T47D (cell line): ENCODE data around the gene TRIB2.

Source experiments
- DNase-seq, 2 experiments: peaks; one replicate each; pipeline versions ENCODE4 v3.0.0 to v3.0.0-alpha.2; 2011 to 2012; ENCODE audit warnings: low read depth in 1 of 2, low spot score in 1 of 2
- JUND ChIP-seq: IDR thresholded peaks from 2 replicates; pipeline ENCODE4 v1.6.1; 2012; ENCODE audit warnings: low read depth
- in situ Hi-C: cut with HindIII; loops from 2 replicates; pipeline ENCODE4 v1.10.0; 2016; ENCODE audit warnings: low sequenced_read_pairs, low pct_unique_long_range_greater_than_20kb

Gene TRIB2

GRCh38 chr2:12770300-12770968 lies 53.7 kb downstream of the TRIB2 start:
- DNase-seq = no peak
- no peak for TF ChIP-seq JUND
- in situ Hi-C loops = no loop called here

- no peak for DNase-seq
- in situ Hi-C loops = no loop called here
- TF ChIP-seq JUND = no peak
Measured at GRCh38 chr2:12771154-12771553, 54.4 kb downstream of the TRIB2 start.

DNA sequence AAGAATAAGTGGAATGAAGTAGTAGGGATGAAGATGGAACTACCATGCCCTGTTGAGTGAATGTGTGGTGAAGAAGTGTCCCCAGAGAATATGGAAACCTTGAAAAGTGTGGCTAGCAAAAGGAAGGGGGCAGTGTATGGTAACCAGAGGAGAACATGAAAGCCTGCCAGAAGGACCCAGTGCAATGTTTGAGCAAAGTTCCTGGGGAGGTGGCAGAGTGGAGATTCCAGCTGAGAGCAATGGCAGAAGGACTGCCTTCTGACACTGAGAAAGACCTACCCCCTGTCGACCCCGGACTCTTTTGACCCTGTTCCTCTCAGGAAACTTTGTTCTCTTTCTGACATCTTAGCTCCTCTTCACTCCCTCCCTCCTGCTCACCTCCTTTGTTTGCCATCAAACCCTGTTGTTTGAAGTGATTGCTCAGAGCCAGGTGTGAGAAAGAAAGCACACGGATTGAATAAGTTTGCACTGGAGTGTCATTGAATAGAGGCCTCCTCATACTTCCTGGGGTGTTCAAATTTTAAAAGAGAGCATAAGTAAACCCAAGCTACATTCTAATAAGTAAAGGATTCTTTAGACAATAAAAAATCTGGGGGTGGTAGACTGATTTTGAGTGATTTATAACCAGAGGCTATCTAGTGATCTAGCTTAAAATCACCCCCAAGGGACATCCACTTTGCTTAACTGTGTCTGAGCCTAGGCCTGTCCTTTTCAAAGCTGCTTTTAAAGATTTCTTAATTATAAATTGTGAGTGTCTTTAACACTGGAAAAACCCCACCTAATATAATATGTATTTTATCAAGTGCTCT lies 57.1 kb downstream of the TRIB2 start:
- in situ Hi-C loops = no loop called here
- no peak for TF ChIP-seq JUND

DNA sequence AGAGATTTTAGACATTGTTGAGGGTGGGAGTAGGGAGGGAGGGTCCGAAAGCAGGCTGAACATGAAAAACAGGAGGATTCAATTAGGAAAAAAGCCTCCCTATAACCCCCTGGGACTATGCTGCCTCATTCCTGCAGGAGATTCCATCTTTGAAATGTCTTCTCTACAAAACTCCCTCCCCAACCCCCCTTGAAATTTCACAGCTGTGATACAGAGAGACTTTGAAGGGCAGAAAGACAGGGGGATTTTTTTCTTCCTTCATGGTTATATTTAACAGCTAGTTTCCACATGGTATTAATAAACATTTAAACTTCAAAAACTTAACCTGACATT lies 57.6 kb downstream of the TRIB2 start:
- TF ChIP-seq JUND = no peak

More for the DNA sequence above, 57.1 kb downstream of the TRIB2 start:
- no peak for DNase-seq

DNA sequence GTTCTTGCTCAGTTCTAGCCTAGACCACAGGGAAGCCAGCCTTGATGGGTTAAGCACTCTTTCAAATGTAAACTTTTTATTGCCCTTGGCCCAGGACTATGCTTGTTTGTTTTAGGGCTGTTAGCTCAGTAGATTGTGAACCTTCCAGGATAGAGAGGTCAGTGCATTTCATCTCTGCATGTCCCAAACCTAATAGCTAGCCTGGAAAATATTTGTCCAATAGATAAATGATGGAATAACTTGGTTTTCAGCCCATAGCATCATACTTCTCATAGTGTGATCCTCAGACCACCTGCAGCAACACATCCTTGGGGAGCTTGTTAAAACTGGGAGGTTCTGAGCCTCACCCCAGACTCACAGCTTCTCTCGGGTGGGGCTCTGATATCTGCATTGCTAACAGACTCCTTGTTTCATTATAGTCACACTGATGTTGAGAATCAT lies 59.8 kb downstream of the TRIB2 start:
- in situ Hi-C loops = no loop called here
- DNase-seq = no peak
- no peak for TF ChIP-seq JUND

More for the DNA sequence above, 57.6 kb downstream of the TRIB2 start:
- no peak for DNase-seq
- in situ Hi-C loops = no loop called here

GRCh38 chr2:12778369-12778768 lies 61.6 kb downstream of the TRIB2 start:
- TF ChIP-seq JUND = no peak
- no peak for DNase-seq
- in situ Hi-C loops = no loop called here

DNA sequence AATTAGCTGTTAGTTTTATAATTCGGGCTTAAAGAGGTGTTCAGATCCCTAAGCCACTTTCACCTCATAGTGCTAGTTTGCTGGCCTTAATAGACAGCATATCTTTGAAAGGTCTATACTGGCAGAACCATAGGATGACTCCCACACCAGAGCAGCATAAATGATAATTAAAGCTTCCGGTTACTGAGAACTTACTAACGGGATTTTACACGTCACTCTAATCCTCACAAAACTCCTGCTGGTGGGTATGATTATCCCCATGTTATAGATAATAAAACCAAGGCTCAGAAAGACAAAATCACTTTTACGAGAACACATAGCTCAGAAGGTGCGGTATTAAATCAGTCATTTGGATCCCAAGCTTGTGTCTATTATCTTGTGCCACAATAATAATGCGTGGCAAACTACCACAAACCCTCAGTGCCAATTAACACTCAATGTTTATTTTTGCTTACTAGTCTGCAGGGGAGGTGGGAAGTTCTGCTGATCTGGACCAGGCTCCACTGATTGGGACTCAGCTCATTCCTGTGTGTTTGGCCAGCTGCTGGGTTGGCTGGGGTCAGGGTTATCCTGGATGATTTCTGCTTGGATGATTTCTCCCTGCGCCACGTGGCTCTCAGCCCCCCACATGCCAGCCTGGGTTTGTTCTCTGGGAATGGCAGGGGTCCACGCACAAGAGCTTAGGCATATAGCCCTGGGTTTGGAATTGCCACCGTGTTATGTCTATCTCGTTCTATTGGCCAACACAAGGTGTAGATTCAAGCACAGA lies 62.3 kb downstream of the TRIB2 start:
- TF ChIP-seq JUND = no peak
- no peak for DNase-seq
- in situ Hi-C loops = no loop called here

GRCh38 chr2:12781329-12781728 lies 64.6 kb downstream of the TRIB2 start:
- no peak for DNase-seq
- no peak for TF ChIP-seq JUND
- in situ Hi-C loops = no loop called here

DNA sequence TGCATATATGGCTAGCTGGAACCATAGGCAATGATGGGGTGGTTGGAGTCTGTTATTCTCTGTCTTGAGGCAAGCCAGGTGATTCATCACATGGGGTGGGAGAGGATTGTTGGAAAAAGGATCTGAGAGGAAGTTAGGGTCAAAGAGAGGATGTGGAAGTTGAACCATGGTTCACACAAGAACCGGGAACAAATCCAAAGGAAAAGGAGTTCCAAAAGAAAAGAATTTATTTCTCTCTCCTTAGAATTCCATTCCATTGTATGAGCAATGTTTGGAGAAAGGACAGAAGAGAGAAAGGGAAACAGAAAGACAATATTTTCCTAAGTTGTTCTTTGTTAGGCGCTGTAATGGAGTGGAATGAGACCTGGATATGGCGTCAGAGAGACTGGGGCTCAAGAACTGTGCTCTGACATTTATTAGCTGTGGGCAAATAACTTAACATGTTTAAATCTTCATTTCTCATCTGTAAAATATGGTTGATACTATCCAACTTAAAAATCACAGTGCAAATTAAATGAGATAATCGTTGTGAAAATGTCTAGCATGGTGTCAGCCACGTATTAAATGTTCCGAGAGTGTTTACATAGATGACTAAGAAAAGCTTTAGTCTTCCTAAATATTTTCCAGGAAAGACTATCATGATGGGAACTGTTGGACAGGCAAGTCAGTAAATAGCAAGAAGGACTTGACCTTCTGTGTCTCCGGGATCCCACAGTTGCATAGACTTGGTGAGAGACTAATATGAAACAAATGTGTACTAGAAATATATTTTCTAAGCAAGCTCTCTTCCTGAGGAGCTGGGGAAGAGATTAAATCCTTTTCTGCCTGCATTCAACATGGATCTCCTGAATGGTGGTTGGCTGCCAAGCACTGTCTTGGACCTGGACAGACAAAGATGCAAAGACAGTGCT lies 71.4 kb downstream of the TRIB2 start:
- no peak for TF ChIP-seq JUND
- no peak for DNase-seq
- in situ Hi-C loops = no loop called here

DNA sequence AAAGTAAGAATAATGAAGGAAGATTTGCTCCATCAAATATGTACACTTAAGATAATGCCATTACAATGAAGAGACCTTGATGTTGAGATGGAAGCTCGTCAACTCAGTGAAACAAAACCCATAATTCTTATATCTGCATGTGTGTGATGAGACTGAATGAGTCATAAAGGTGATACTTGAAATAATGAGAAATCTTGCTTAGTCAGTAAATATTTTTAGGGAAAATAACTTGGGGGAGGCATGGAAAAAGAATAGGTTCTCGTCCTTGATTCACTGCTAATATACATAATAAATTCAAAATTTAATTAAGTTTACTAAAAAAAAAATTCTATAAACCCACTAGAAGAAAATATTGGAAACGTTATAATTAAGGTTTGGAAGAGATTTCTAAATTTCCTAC lies 75.2 kb downstream of the TRIB2 start:
- no peak for TF ChIP-seq JUND
- in situ Hi-C loops = no loop called here
- no peak for DNase-seq
